ENCODE results near the gene USB1.

GRCh38 chr16:57961538-57961937 is 39.7 kb upstream of the USB1 start:
- TF ChIP-seq CTCF (IDR thresholded peaks at IDR 0.05): no peak
- no peak for TF ChIP-seq POLR2AphosphoS5 (IDR thresholded peaks at IDR 0.05)

All from gastroesophageal sphincter (tissue), 3 donors.